ENCODE results near the gene CEP112. TPM values are rescaled to one million over a fixed set of nuclear protein-coding genes. Genes with fewer than 3 reads are reported as not detected.

Gene CEP112
- total and polyA plus RNA-seq, 2 experiments from 2014 or later = 4.0 to 4.3 TPM

- Histone ChIP-seq H3F3A (replicated peaks; ENCODE audit: low read depth) (no peaks in the 10 kb centered on the region), H3K4me1 (ENCODE audit: insufficient read depth) (no peaks in the 10 kb centered on the region), H4K20me1 (replicated peaks; ENCODE audit: insufficient read depth) (no peaks in the 10 kb centered on the region), H3K27me3 (ENCODE audit: insufficient read depth) (no peaks in the 10 kb centered on the region), H3K4me3 (no peak overlapping the region), H3K27ac (ENCODE audit: low read depth) (no peak overlapping the region), H3K4me2 (no peak overlapping the region), H3K9me2 (ENCODE audit: insufficient read depth) (peaks cover 11% of the 10 kb centered on the region), H3K79me2 (replicated peaks; ENCODE audit: insufficient read depth) (no peaks in the 10 kb centered on the region), H2AFZ (no peak overlapping the region), H3K36me3 (ENCODE audit: insufficient read depth) (no peaks in the 10 kb centered on the region)
- H3K27me3 Mint-ChIP-seq (ENCODE audit: insufficient read depth, low read depth, poor library complexity) = peaks cover 5% of the 10 kb centered on the region
- H3K27ac Mint-ChIP-seq = no peak overlapping the region
- no peak for DNase-seq (ENCODE audit: low spot score)
- TF ChIP-seq EZH2phosphoT487 (IDR thresholded peaks at IDR 0.05; ENCODE audit: unreplicated experiment) (no peak), ZNF331 (CRISPR knock-in tag; IDR thresholded peaks at IDR 0.05; ENCODE audit: low read depth) (no peak), ETS1 (IDR thresholded peaks at IDR 0.05) (no peak), EZH2 (IDR thresholded peaks at IDR 0.05; ENCODE audit: low read depth, unreplicated experiment) (no peak), NANOG (IDR thresholded peaks at IDR 0.05; ENCODE audit: borderline replicate concordance) (no peak), CTCF (conservative IDR thresholded peaks at IDR 0.05; ENCODE audit: low read depth in 2 of 2) (no peak), STAT1 (IDR thresholded peaks at IDR 0.05; ENCODE audit: unreplicated experiment) (no peak), REST (IDR thresholded peaks at IDR 0.05; ENCODE audit: unreplicated experiment) (no peak), ZNF462 (CRISPR knock-in tag; IDR thresholded peaks at IDR 0.05) (no peak), CREB1 (CRISPR knock-in tag; IDR thresholded peaks at IDR 0.05; ENCODE audit: low read depth) (no peak), ZNF114 (CRISPR knock-in tag; IDR thresholded peaks at IDR 0.05) (no peak), JUNB (IDR thresholded peaks at IDR 0.05; ENCODE audit: unreplicated experiment) (no peak), POLR2AphosphoS5 (IDR thresholded peaks at IDR 0.05; ENCODE audit: low read depth) (no peak)
- no peak overlapping the region for H3K4me3 Mint-ChIP-seq
- H3K4me1 Mint-ChIP-seq = no peaks in the 10 kb centered on the region
- no peak for ATAC-seq
- no peaks in the 10 kb centered on the region; the same call in 2 of the 3 replicates for H3K36me3 Mint-ChIP-seq (ENCODE audit: low read depth)
- no peaks in the 10 kb centered on the region for H3K9me3 Mint-ChIP-seq
Measured at GRCh38 chr17:65609286-65609685, 582.6 kb downstream of the CEP112 start.
